HCT116 (cell line): Measurements from ENCODE around the gene MYBPH. TPM values are rescaled to one million over a fixed set of nuclear protein-coding genes. Genes with fewer than 3 reads are reported as not detected.

Experiments
- ATAC-seq: fragments of 200-7000 bp; cut with Tn5 transposase; 2 replicates; pipeline ENCODE4 v1.9.1; 2020; ENCODE audit warnings: mild to moderate bottlenecking, moderate library complexity
- BruUV-seq: library from RNA; stranded (reverse); fragments of 400-500 nt; replicated peaks from 2 replicates; lab custom pipeline; 2021; lab: Mats Ljungman, UMichigan
- CTCF ChIA-PET: fragments of 300-600 bp; sonication (Branson Sonifier 250); formaldehyde crosslinking; loops from one replicate; lab custom pipeline; 2021; ENCODE audit warnings: antibody characterized with exemption; lab: Charles Lee
- POLR2A ChIA-PET: fragments of 300-600, 350-600 bp; sonication (Branson Sonifier 250); formaldehyde crosslinking; loops from one replicate; lab custom pipeline; 2021; ENCODE audit warnings: antibody characterized with exemption; lab: Charles Lee
- RAD21 ChIA-PET, 2 experiments: fragments of 300-600 bp; sonication (Branson Sonifier 250); formaldehyde crosslinking; loops; one replicate each; lab custom pipeline; 2023; ENCODE audit warnings: low total read pairs in 2 of 2; ENCODE audit not compliant: uncharacterized antibody in 2 of 2, unreplicated experiment in 2 of 2, low non-redundant PET in 1 of 2; lab: Charles Lee
- DNase-seq: peaks from one replicate; pipeline ENCODE4 v3.0.0-alpha.2; 2010; ENCODE audit warnings: low read depth, low spot score
- H2AFZ ChIP-seq: fragments of 200-600 bp; shearing (Covaris generic), sonication (generic); 2 replicates; pipeline ENCODE4 v1.6.1; 2017; ENCODE audit warnings: low read depth, mixed run types, mixed read lengths, antibody characterized with exemption, low read length; ENCODE audit not compliant: poor library complexity, severe bottlenecking
- H3K27ac ChIP-seq: 2 replicates; pipeline ENCODE4 v1.5.1; 2012; ENCODE audit warnings: low read depth, low read length
- H3K27me3 ChIP-seq: fragments of 200-600 bp; sonication (generic); 2 replicates; pipeline ENCODE4 v1.6.1; 2016; ENCODE audit warnings: mixed run types, low read length, mixed read lengths; ENCODE audit not compliant: insufficient read depth
- H3K36me3 ChIP-seq, 2 experiments: fragments of 200-500 bp in 1 of 2; fragments of 200-600 bp in 1 of 2; sonication (Bioruptor generic) in 1 of 2; sonication (generic) in 1 of 2; 2 replicates each; pipeline versions ENCODE4 v1.5.1 to v1.6.1; 2014 to 2016; ENCODE audit warnings: low read length in 2 of 2, inconsistent platforms in 1 of 2, mixed read lengths in 1 of 2, mixed run types in 1 of 2; ENCODE audit not compliant: insufficient read depth in 2 of 2, control insufficient read depth in 1 of 2
- H3K4me1 ChIP-seq, 2 experiments: fragments of 200-600 bp in 1 of 2; sonication (generic) in 1 of 2; 2 replicates each; pipeline versions ENCODE4 v1.5.1 to v1.6.1; 2012 to 2017; ENCODE audit warnings: low read length in 2 of 2, inconsistent platforms in 1 of 2, mild to moderate bottlenecking in 1 of 2, mixed read lengths in 1 of 2, mixed run types in 1 of 2, moderate library complexity in 1 of 2; ENCODE audit not compliant: insufficient read depth in 2 of 2, control insufficient read depth in 1 of 2
- H3K4me2 ChIP-seq: fragments of 200-600 bp; sonication (generic); 2 replicates; pipeline ENCODE4 v1.6.1; 2017; ENCODE audit warnings: mixed run types, low read length, mixed read lengths
- H3K4me3 ChIP-seq, 2 experiments: fragments of 200-600 bp in 1 of 2; sonication (generic) in 1 of 2; replicated peaks in 1 of 2; 2 replicates each; pipeline ENCODE4 v1.5.1; 2011 to 2016; ENCODE audit warnings: low read length in 2 of 2, control low read depth in 1 of 2, low read depth in 1 of 2, mild to moderate bottlenecking in 1 of 2, mixed read lengths in 1 of 2, mixed run types in 1 of 2
- H3K79me2 ChIP-seq: fragments of 200-600 bp; sonication (generic); 2 replicates; pipeline ENCODE4 v1.6.1; 2017; ENCODE audit warnings: mild to moderate bottlenecking, mixed run types, low read length, moderate library complexity, mixed read lengths; ENCODE audit not compliant: insufficient read depth
- H3K9ac ChIP-seq: fragments of 200-600 bp; sonication (generic); 2 replicates; pipeline ENCODE4 v1.6.1; 2016; ENCODE audit warnings: low read length, mixed read lengths
- H3K9me2 ChIP-seq: fragments of 200-600 bp; sonication (generic), shearing (Covaris generic); 2 replicates; pipeline ENCODE4 v1.6.1; 2017; ENCODE audit warnings: mixed run types, mild to moderate bottlenecking, moderate library complexity; ENCODE audit not compliant: insufficient read depth
- H3K9me3 ChIP-seq, 2 experiments: fragments of 200-500 bp in 1 of 2; fragments of 200-600 bp in 1 of 2; sonication (Bioruptor generic) in 1 of 2; sonication (generic) in 1 of 2; 2 replicates each; pipeline ENCODE4 v1.6.1; 2014 to 2017; ENCODE audit warnings: low read length in 2 of 2, mixed read lengths in 2 of 2, inconsistent platforms in 1 of 2, low read depth in 1 of 2, mild to moderate bottlenecking in 1 of 2, mixed run types in 1 of 2, moderate library complexity in 1 of 2; ENCODE audit not compliant: control insufficient read depth in 1 of 2, insufficient read depth in 1 of 2
- H4K20me1 ChIP-seq: fragments of 200-600 bp; sonication (generic), shearing (Covaris generic); 2 replicates; pipeline ENCODE4 v1.6.1; 2017; ENCODE audit warnings: mixed run types, mild to moderate bottlenecking, moderate library complexity; ENCODE audit not compliant: insufficient read depth
- EZH2 ChIP-seq: fragments of 200-600 bp; sonication (generic); IDR thresholded peaks from 2 replicates; pipeline ENCODE4 v1.6.1; 2017; ENCODE audit warnings: antibody characterized with exemption, mixed run types
- RAD21 ChIP-seq: IDR thresholded peaks from 2 replicates; pipeline ENCODE4 v1.6.1; 2012; ENCODE audit warnings: low read depth, mild to moderate bottlenecking
- REST ChIP-seq: IDR thresholded peaks from 2 replicates; pipeline ENCODE4 v1.6.1; 2012; ENCODE audit warnings: low read depth
- ZBTB33 ChIP-seq: IDR thresholded peaks from 2 replicates; pipeline ENCODE4 v1.6.1; 2011; ENCODE audit warnings: mild to moderate bottlenecking, low read length, moderate library complexity; ENCODE audit not compliant: insufficient replicate concordance; ENCODE audit errors: extremely low read depth
- intact Hi-C: fragments of 100-400 bp; cut with micrococcal nuclease; formaldehyde crosslinking; loops from 2 replicates; pipeline ENCODE4 v1.10.0; 2022
- total RNA-seq: library from RNA; stranded (reverse); gene quantifications from one replicate; pipeline ENCODE4 v1.2.1, GENCODE V29; 2021; ENCODE audit not compliant: unreplicated experiment

The MYBPH gene
- total RNA-seq, 1 experiment from 2014 or later: 0.22 TPM

- H3K4me1 ChIP-seq: no peaks in the 10 kb centered on the region
- no peak overlapping the region for H3K9ac ChIP-seq
- peaks cover 27% of the 10 kb centered on the region; the same call in 1 of the 2 replicates for H3K27me3 ChIP-seq
- no peak overlapping the region for H3K4me2 ChIP-seq
- no peak overlapping the region for H2AFZ ChIP-seq
- H3K9me2 ChIP-seq: no peaks in the 10 kb centered on the region
- no peak overlapping the region for H3K27ac ChIP-seq
- TF ChIP-seq RAD21 (no peak), ZBTB33 (no peak)
- TF ChIP-seq, all 23 proteins: peak for 0
- no peaks in the 10 kb centered on the region for H3K36me3 ChIP-seq
- CTCF ChIA-PET: no interaction called here
- intact Hi-C loops: no loop called here
- no peaks in the 10 kb centered on the region for H3K79me2 ChIP-seq
- ATAC-seq (no peak), DNase-seq (no peak)
- no peaks in the 10 kb centered on the region for H4K20me1 ChIP-seq
- RAD21 ChIA-PET: no interaction called here
- no peak overlapping the region for H3K4me3 ChIP-seq
- BruUV-seq: no TSS peak
- no peaks in the 10 kb centered on the region for H3K9me3 ChIP-seq
- POLR2A ChIA-PET: no interaction called here
Measured at GRCh38 chr1:203223012-203223775, 47.6 kb upstream of the MYBPH start.

GRCh38 chr1:203219934-203220333, 44.3 kb upstream of the MYBPH start:
- DNase-seq (no peak), ATAC-seq (no peak)
- H4K20me1 ChIP-seq: no peaks in the 10 kb centered on the region
- H3K4me1 ChIP-seq: peaks cover 0 to 12% of the 10 kb centered on the region in 2 experiments; a peak in 1 of 4 replicates
- ChIA-PET CTCF (interaction anchor here (1.2 kb wide), 1 partner anchor 102 kb away, joined by 3 read pairs; no protein-coding TSS in a partner anchor), POLR2A (no interaction called here), RAD21 (no interaction called here)
- no peaks in the 10 kb centered on the region for H3K9me2 ChIP-seq
- no peaks in the 10 kb centered on the region for H3K36me3 ChIP-seq
- intact Hi-C loops: no loop called here
- TF ChIP-seq REST (peak; percentile 71), EZH2 (no peak)
- H3K4me3 ChIP-seq: no peak overlapping the region
- no TSS peak for BruUV-seq
- H3K27ac ChIP-seq: no peak overlapping the region
- no peak overlapping the region for H2AFZ ChIP-seq
- no peak overlapping the region for H3K4me2 ChIP-seq
- H3K79me2 ChIP-seq: no peaks in the 10 kb centered on the region
- H3K9ac ChIP-seq: no peak overlapping the region
- peaks cover 15% of the 10 kb centered on the region; the same call in 1 of the 2 replicates for H3K27me3 ChIP-seq
- no peaks in the 10 kb centered on the region for H3K9me3 ChIP-seq
